Ovary (tissue), 9 donors: ENCODE data around the gene OSBPL1A. TPM values are rescaled to one million over a fixed set of nuclear protein-coding genes. Genes with fewer than 3 reads are reported as not detected.

Experiments used
- DNase-seq, 5 donors: peaks; one replicate each; pipeline ENCODE4 v3.0.0-alpha.2; 2019 to 2020
- H3K27ac ChIP-seq, 2 donors: fragments of 200-600 bp; one replicate each; pipeline versions ENCODE4 v1.5.1 to v1.8.0; 2019 to 2022
- H3K27me3 ChIP-seq: fragments of 200-600 bp; one replicate; pipeline ENCODE4 v1.8.0; 2022
- H3K36me3 ChIP-seq: fragments of 200-600 bp; sonication (generic); one replicate; pipeline ENCODE4 v1.5.1; 2019
- H3K4me1 ChIP-seq: one replicate; pipeline ENCODE4 v1.8.1; 2013; ENCODE audit warnings: mild to moderate bottlenecking, moderate library complexity; ENCODE audit not compliant: insufficient read depth
- H3K4me3 ChIP-seq: fragments of 200-600 bp; sonication (generic); one replicate; pipeline ENCODE4 v1.5.1; 2017
- H3K9me3 ChIP-seq, 2 donors: fragments of 200-600 bp in 1 of 2; sonication (generic) in 1 of 2; one replicate each; pipeline versions ENCODE4 v1.5.1 to v1.8.1; 2013 to 2019; ENCODE audit warnings: mild to moderate bottlenecking in 1 of 2, moderate library complexity in 1 of 2
- CTCF ChIP-seq, 3 donors: fragments of 450-650 bp in 2 of 3; fragments of 200-600 bp in 1 of 3; IDR thresholded peaks; one replicate each; pipeline versions ENCODE4 v1.5.1 to v1.8.0; 2016 to 2022; ENCODE audit warnings: antibody characterized with exemption in 3 of 3, mild to moderate bottlenecking in 1 of 3
- EP300 ChIP-seq: sonication (generic); formaldehyde crosslinking; IDR thresholded peaks from one replicate; pipeline ENCODE4 v1.6.1; 2017; ENCODE audit warnings: antibody characterized with exemption
- POLR2A ChIP-seq: fragments of 450-650 bp; IDR thresholded peaks from one replicate; pipeline ENCODE4 v1.6.1; 2017; ENCODE audit warnings: antibody characterized with exemption, mild to moderate bottlenecking, moderate library complexity
- WGBS, 3 donors: extraction: QIAGEN DNeasy Blood & Tissue Kit in 1 of 3; methylation state at CpG; one replicate each; pipeline versions ENCODE4 v1.1.5 to v1.1.7; 2013 to 2017; 5-methylcytosine and 5-hydroxymethylcytosine counted together
- intact Hi-C, 4 donors: fragments of 100-400 bp; cut with DNase I; formaldehyde crosslinking; loops; one replicate each; pipeline versions ENCODE4 v1.11.0 to v1.15.1; 2022 to 2023
- polyA plus RNA-seq, 2 donors: library from polyadenylated mRNA; stranded (reverse); fragments of 200-250 nt in 1 of 2; fragments of 350-450 nt in 1 of 2; fragmentation: Illumina TruSeq in 1 of 2; extraction: RNeasy Lipid Tissue Mini Kit (QIAGEN cat#74804) in 1 of 2; gene quantifications; one replicate each; pipeline ENCODE4 v1.2.3, GENCODE V29; 2013 to 2014
- total RNA-seq, 7 donors: library from RNA; depleted of rRNA in 2 of 7; stranded (reverse); fragments of >200 nt in 2 of 7; fragmentation: NEBNext Ultra II Directional in 3 of 7; extraction: Animal tissue kit (Norgen Biotek cat#: 25700) in 3 of 7; gene quantifications; one replicate each; pipeline versions ENCODE4 v1.1.0 to v1.2.4, GENCODE V29; 2016 to 2023
- donor health status: DM: no; HTN: no; CAD: no; lungs with moderate emphysema.
- donor health status: DM: no; HTN: no; CAD: no.
- donor health status: Bipolar disorder and iron deficiency.
- donor health status: DM: yes; HTN: yes; CAD: no.
- donor health status: DM: no; HTN: no; CAD: no.
- donor health status: DM: yes; HTN: yes; CAD: no.

The OSBPL1A gene
- total and polyA plus RNA-seq, 9 donors: 28.1 to 68.9 (median 40.2) TPM

- TF ChIP-seq POLR2A (peak; percentile 47), CTCF (IDR thresholded peaks at IDR 0.05) (no peak)
- 1 to 2% (median 1%) methylated on average over 60 to 63 of the region's 63 CpGs for WGBS, 3 donors
Measured at GRCh38 chr18:24138789-24139616, 258.6 kb downstream of the OSBPL1A start, which contains the start of gene CABYR. Gene CABYR, plus strand, starts transcription at chr18:24139062. Its CDS starts 4,053 bp downstream, at chr18:24143115.

GRCh38 chr18:24138409-24138788, 259.2 kb downstream of the OSBPL1A start:
- intact Hi-C loops: no loop called here
- WGBS, 3 donors: 12 to 19% (median 16%) methylated on average over 7 of the region's 7 CpGs
- no peak overlapping the region for H3K27ac ChIP-seq
- no peak for DNase-seq
- no peaks in the 10 kb centered on the region for H3K36me3 ChIP-seq
- no peaks in the 10 kb centered on the region for H3K9me3 ChIP-seq
- H3K4me3 ChIP-seq: peak overlapping the region; percentile 62
- H3K4me1 ChIP-seq: peaks cover 5% of the 10 kb centered on the region
- no peak for TF ChIP-seq CTCF (IDR thresholded peaks at IDR 0.05)
- TF ChIP-seq POLR2A: no peak
- TF ChIP-seq EP300: no peak
- no peaks in the 10 kb centered on the region for H3K27me3 ChIP-seq

More at GRCh38 chr18:24138789-24139616, 258.6 kb downstream of the OSBPL1A start, which contains the start of gene CABYR:
- H3K4me1 ChIP-seq: peaks cover 5% of the 10 kb centered on the region
- intact Hi-C loops: no loop called here
- DNase-seq: peak; percentile 63 to 78 (median 77)
- no peaks in the 10 kb centered on the region for H3K27me3 ChIP-seq
- H3K36me3 ChIP-seq: no peaks in the 10 kb centered on the region
- peak within 1 kb of the TSS; percentile 62 for H3K4me3 ChIP-seq
- no peaks in the 10 kb centered on the region for H3K9me3 ChIP-seq
- H3K27ac ChIP-seq: no peak within 1 kb of the TSS

GRCh38 chr18:24136967-24137373, 260.7 kb downstream of the OSBPL1A start:
- Histone ChIP-seq H3K4me1 (peaks cover 5% of the 10 kb centered on the region), H3K27ac (no peak overlapping the region), H3K36me3 (no peaks in the 10 kb centered on the region), H3K4me3 (no peak overlapping the region), H3K27me3 (no peaks in the 10 kb centered on the region), H3K9me3 (no peaks in the 10 kb centered on the region)
- 75 to 91% (median 76%) methylated on average over 3 of the region's 3 CpGs for WGBS, 3 donors
- intact Hi-C loops: no loop called here
- TF ChIP-seq EP300 (no peak), POLR2A (no peak), CTCF (IDR thresholded peaks at IDR 0.05) (no peak)
- no peak for DNase-seq

- Histone ChIP-seq H3K4me3 (no peak overlapping the region), H3K27me3 (no peaks in the 10 kb centered on the region), H3K36me3 (no peaks in the 10 kb centered on the region), H3K9me3 (no peaks in the 10 kb centered on the region), H3K4me1 (peaks cover 4% of the 10 kb centered on the region), H3K27ac (no peak overlapping the region)
- intact Hi-C loops: no loop called here
- TF ChIP-seq POLR2A (no peak), CTCF (IDR thresholded peaks at IDR 0.05) (no peak), EP300 (no peak)
- WGBS, 3 donors: 64 to 98% (median 95%) methylated on average over 2 of the region's 2 CpGs
- no peak for DNase-seq
Measured at GRCh38 chr18:24130494-24130893, 267.1 kb downstream of the OSBPL1A start.
